HUES6 (cell line): Measurements from ENCODE around the gene MLF2.
A peak's percentile ranks its signal among the peaks of the same experiment; 100 is the strongest.

Experiments
- H3K27ac ChIP-seq: 2 replicates; pipeline ENCODE4 v1.7.0; 2013; ENCODE audit warnings: low read depth, mild to moderate bottlenecking, low read length, inconsistent platforms
- H3K27me3 ChIP-seq: 2 replicates; pipeline ENCODE4 v1.6.1; 2013; ENCODE audit warnings: low read length; ENCODE audit not compliant: control insufficient read depth, insufficient read depth
- H3K36me3 ChIP-seq: 2 replicates; pipeline ENCODE4 v1.6.1; 2013; ENCODE audit warnings: low read length; ENCODE audit not compliant: control insufficient read depth, insufficient read depth
- H3K4me1 ChIP-seq: 2 replicates; pipeline ENCODE4 v1.6.1; 2013; ENCODE audit warnings: low read length; ENCODE audit not compliant: control insufficient read depth, insufficient read depth
- H3K4me3 ChIP-seq: 2 replicates; pipeline ENCODE4 v1.5.1; 2013; ENCODE audit warnings: low read depth, low read length
- H3K9ac ChIP-seq: one replicate; pipeline ENCODE4 v1.6.1; 2013; ENCODE audit warnings: mild to moderate bottlenecking, low read length
- H3K9me3 ChIP-seq: 2 replicates; pipeline ENCODE4 v1.6.1; 2013; ENCODE audit warnings: low read depth, low read length; ENCODE audit not compliant: control insufficient read depth, insufficient read depth

The MLF2 gene

GRCh38 chr12:6752921-6753771 lies at the start of gene MLF2:
MLF2 (minus strand) TSS chr12:6753141; CDS start chr12:6752334, 807 bp downstream.
- peaks cover 40% of the 10 kb centered on the region for H3K36me3 ChIP-seq
- peak within 1 kb of the TSS; percentile 94 for H3K27ac ChIP-seq
- H3K4me1 ChIP-seq: peaks cover 15% of the 10 kb centered on the region
- peak within 1 kb of the TSS; percentile 88 for H3K4me3 ChIP-seq
- no peaks in the 10 kb centered on the region for H3K27me3 ChIP-seq
- peak within 1 kb of the TSS; percentile 98 for H3K9ac ChIP-seq
- H3K9me3 ChIP-seq: no peaks in the 10 kb centered on the region

GRCh38 chr12:6799147-6799546 lies 46.2 kb upstream of the MLF2 start:
- no peaks in the 10 kb centered on the region for H3K27me3 ChIP-seq
- H3K9me3 ChIP-seq: no peaks in the 10 kb centered on the region
- H3K27ac ChIP-seq: no peak overlapping the region
- peaks cover 6% of the 10 kb centered on the region; the same call in 1 of the 2 replicates for H3K4me1 ChIP-seq
- no peak overlapping the region for H3K9ac ChIP-seq
- no peaks in the 10 kb centered on the region for H3K36me3 ChIP-seq
- H3K4me3 ChIP-seq: no peak overlapping the region

GRCh38 chr12:6796576-6796975 lies 43.6 kb upstream of the MLF2 start:
- no peaks in the 10 kb centered on the region for H3K27me3 ChIP-seq
- peaks cover 15% of the 10 kb centered on the region; the same call in 1 of the 2 replicates for H3K4me1 ChIP-seq

GRCh38 chr12:6795088-6795487 lies 42.1 kb upstream of the MLF2 start:
- H3K9me3 ChIP-seq: no peaks in the 10 kb centered on the region
- H3K9ac ChIP-seq: peak overlapping the region; percentile 29
- H3K27ac ChIP-seq: no peak overlapping the region
- H3K36me3 ChIP-seq: no peaks in the 10 kb centered on the region
- H3K4me1 ChIP-seq: peaks cover 15% of the 10 kb centered on the region; the same call in 1 of the 2 replicates
- no peaks in the 10 kb centered on the region for H3K27me3 ChIP-seq
- no peak overlapping the region for H3K4me3 ChIP-seq

More at GRCh38 chr12:6796576-6796975, 43.6 kb upstream of the MLF2 start:
- Histone ChIP-seq H3K36me3 (no peaks in the 10 kb centered on the region), H3K4me3 (no peak overlapping the region), H3K27ac (no peak overlapping the region), H3K9ac (no peak overlapping the region), H3K9me3 (no peaks in the 10 kb centered on the region)

- Histone ChIP-seq H3K36me3 (no peaks in the 10 kb centered on the region), H3K27ac (no peak overlapping the region), H3K27me3 (no peaks in the 10 kb centered on the region), H3K4me3 (no peak overlapping the region), H3K9me3 (no peaks in the 10 kb centered on the region), H3K4me1 (peaks cover 23% of the 10 kb centered on the region), H3K9ac (no peak overlapping the region)
Observed at GRCh38 chr12:6792522-6793201, 39.7 kb upstream of the MLF2 start.

- H3K9ac ChIP-seq: no peak overlapping the region
- H3K4me1 ChIP-seq: peaks cover 26% of the 10 kb centered on the region
- no peaks in the 10 kb centered on the region for H3K27me3 ChIP-seq
- H3K36me3 ChIP-seq: no peaks in the 10 kb centered on the region
- no peak overlapping the region for H3K4me3 ChIP-seq
- no peaks in the 10 kb centered on the region for H3K9me3 ChIP-seq
- no peak overlapping the region for H3K27ac ChIP-seq
Observed at GRCh38 chr12:6791931-6792520, 39.1 kb upstream of the MLF2 start.

GRCh38 chr12:6790496-6791150 lies 37.7 kb upstream of the MLF2 start:
- no peak overlapping the region for H3K9ac ChIP-seq
- no peak overlapping the region for H3K4me3 ChIP-seq
- no peaks in the 10 kb centered on the region for H3K9me3 ChIP-seq
- H3K4me1 ChIP-seq: peaks cover 30% of the 10 kb centered on the region
- no peaks in the 10 kb centered on the region for H3K27me3 ChIP-seq
- H3K36me3 ChIP-seq: no peaks in the 10 kb centered on the region
- no peak overlapping the region for H3K27ac ChIP-seq

GRCh38 chr12:6788972-6789924 lies 36.3 kb upstream of the MLF2 start, which contains the start of gene CD4:
CD4 (plus strand) TSS chr12:6789528; CDS start chr12:6800139, 10,611 bp downstream.
- no peak within 1 kb of the TSS for H3K4me3 ChIP-seq
- H3K27me3 ChIP-seq: no peaks in the 10 kb centered on the region
- H3K9me3 ChIP-seq: no peaks in the 10 kb centered on the region
- H3K4me1 ChIP-seq: peaks cover 30% of the 10 kb centered on the region
- no peak within 1 kb of the TSS for H3K27ac ChIP-seq
- H3K36me3 ChIP-seq: no peaks in the 10 kb centered on the region
- H3K9ac ChIP-seq: peak within 1 kb of the TSS; percentile 16

GRCh38 chr12:6787309-6787708 lies 34.4 kb upstream of the MLF2 start:
- Histone ChIP-seq H3K9me3 (no peaks in the 10 kb centered on the region), H3K27ac (no peak overlapping the region), H3K9ac (no peak overlapping the region), H3K36me3 (no peaks in the 10 kb centered on the region), H3K27me3 (no peaks in the 10 kb centered on the region), H3K4me1 (peaks cover 24% of the 10 kb centered on the region), H3K4me3 (no peak overlapping the region)
